ENCODE data around the gene TRABD2B.
A peak's percentile ranks its signal among the peaks of the same experiment; 100 is the strongest.

The TRABD2B gene

GRCh38 chr1:47871799-47872353 lies 125.3 kb downstream of the TRABD2B start:
- no peak for DNase-seq

GRCh38 chr1:47870946-47871676 lies 126.1 kb downstream of the TRABD2B start:
- DNase-seq = no peak

GRCh38 chr1:47870480-47870879 lies 126.7 kb downstream of the TRABD2B start:
- no peak for DNase-seq

GRCh38 chr1:47868348-47868676 lies 128.9 kb downstream of the TRABD2B start:
- DNase-seq = no peak

- DNase-seq = no peak
Measured at GRCh38 chr1:47867438-47868347, 129.5 kb downstream of the TRABD2B start.

GRCh38 chr1:47866601-47867437 lies 130.4 kb downstream of the TRABD2B start:
- peak in 1 of 2 experiments; percentile 19 for DNase-seq

GRCh38 chr1:47865881-47866535 lies 131.2 kb downstream of the TRABD2B start:
- no peak for DNase-seq

GRCh38 chr1:47859092-47859743 lies 138.0 kb downstream of the TRABD2B start:
- DNase-seq = no peak

GRCh38 chr1:47856996-47857395 lies 140.2 kb downstream of the TRABD2B start:
- DNase-seq = no peak

- DNase-seq = no peak
Measured at GRCh38 chr1:47855230-47855629, 142.0 kb downstream of the TRABD2B start.

- DNase-seq = no peak
Measured at GRCh38 chr1:47854552-47855144, 142.5 kb downstream of the TRABD2B start.

GRCh38 chr1:47853852-47854251 lies 143.3 kb downstream of the TRABD2B start:
- DNase-seq = no peak

- no peak for DNase-seq
Measured at GRCh38 chr1:47853059-47853458, 144.1 kb downstream of the TRABD2B start.

- no peak for DNase-seq
Measured at GRCh38 chr1:47852006-47852718, 145.0 kb downstream of the TRABD2B start.

- no peak for DNase-seq
Measured at GRCh38 chr1:47850451-47850850, 146.7 kb downstream of the TRABD2B start.

GRCh38 chr1:47849591-47850261 lies 147.5 kb downstream of the TRABD2B start:
- no peak for DNase-seq

- no peak for DNase-seq
Measured at GRCh38 chr1:47849005-47849521, 148.1 kb downstream of the TRABD2B start.

- DNase-seq = no peak
Measured at GRCh38 chr1:47847763-47848162, 149.4 kb downstream of the TRABD2B start.

GRCh38 chr1:47844558-47844955 lies 152.6 kb downstream of the TRABD2B start:
- DNase-seq = no peak
